Measurements from ENCODE around the gene ARL13B. TPM values are rescaled to one million over a fixed set of nuclear protein-coding genes. Genes with fewer than 3 reads are reported as not detected.
"Not testable (repeated sequence)": the region's sequence is repeated elsewhere in the genome, so short reads cannot be mapped to it uniquely, and the experiment has no call there.

Gene ARL13B
- total RNA-seq, 1 donor from 2014 or later, result 14.6 TPM

DNA sequence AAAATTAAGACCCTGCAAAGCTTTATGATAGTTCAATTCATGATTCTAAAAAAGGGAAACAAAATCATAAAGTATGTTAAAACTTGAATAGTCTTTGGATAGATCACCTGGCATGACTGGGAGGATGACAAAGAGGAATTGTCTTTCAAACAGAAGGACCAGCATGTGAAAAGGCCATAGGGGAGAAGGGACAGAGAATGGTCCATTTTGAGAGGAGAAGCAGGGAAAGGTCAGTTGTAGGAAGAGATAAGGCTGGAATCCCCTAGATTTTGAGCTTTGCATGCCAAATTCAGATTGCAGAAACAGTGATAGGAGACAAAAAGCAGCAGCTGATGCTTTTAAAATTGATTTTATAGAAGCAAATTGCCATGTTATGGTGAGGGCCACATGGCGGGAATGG lies 18.9 kb upstream of the ARL13B start:
- H3K4me3 Mint-ChIP-seq (ENCODE audit: unreplicated experiment), result no peak overlapping the region
- TF ChIP-seq, protein P1, sequence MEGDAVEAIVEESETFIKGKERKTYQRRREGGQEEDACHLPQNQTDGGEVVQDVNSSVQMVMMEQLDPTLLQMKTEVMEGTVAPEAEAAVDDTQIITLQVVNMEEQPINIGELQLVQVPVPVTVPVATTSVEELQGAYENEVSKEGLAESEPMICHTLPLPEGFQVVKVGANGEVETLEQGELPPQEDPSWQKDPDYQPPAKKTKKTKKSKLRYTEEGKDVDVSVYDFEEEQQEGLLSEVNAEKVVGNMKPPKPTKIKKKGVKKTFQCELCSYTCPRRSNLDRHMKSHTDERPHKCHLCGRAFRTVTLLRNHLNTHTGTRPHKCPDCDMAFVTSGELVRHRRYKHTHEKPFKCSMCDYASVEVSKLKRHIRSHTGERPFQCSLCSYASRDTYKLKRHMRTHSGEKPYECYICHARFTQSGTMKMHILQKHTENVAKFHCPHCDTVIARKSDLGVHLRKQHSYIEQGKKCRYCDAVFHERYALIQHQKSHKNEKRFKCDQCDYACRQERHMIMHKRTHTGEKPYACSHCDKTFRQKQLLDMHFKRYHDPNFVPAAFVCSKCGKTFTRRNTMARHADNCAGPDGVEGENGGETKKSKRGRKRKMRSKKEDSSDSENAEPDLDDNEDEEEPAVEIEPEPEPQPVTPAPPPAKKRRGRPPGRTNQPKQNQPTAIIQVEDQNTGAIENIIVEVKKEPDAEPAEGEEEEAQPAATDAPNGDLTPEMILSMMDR (IDR thresholded peaks at IDR 0.05), result no peak
- H3K36me3 Mint-ChIP-seq (ENCODE audit: unreplicated experiment), result no peaks in the 10 kb centered on the region
- peaks cover 4% of the 10 kb centered on the region for H3K27me3 Mint-ChIP-seq (ENCODE audit: unreplicated experiment)
- H3K9me3 Mint-ChIP-seq (ENCODE audit: unreplicated experiment), result no peaks in the 10 kb centered on the region
- no peaks in the 10 kb centered on the region for H3K4me1 Mint-ChIP-seq (ENCODE audit: unreplicated experiment)
- H3K27ac Mint-ChIP-seq (ENCODE audit: unreplicated experiment), result no peak overlapping the region
- no peak for DNase-seq (ENCODE audit: extremely low spot score, unreplicated experiment)

DNA sequence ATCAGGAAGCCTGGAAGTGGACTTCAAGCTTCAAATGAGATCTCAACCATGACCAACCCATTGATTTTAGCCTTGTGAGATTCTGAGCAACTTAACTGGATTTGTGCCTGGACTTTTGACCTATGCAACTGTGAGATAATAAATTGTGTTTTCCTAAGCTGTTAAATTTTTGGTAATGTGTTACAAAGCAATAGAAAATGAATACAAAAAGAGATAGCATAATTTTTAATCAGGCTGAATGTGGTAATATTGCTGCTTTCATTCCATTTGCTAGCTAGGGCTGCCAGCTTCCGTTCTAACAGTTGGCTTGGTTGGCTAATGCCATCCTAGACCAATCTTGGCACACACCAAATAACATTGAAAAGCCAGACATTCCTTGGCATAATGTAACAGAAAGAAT lies 18.5 kb upstream of the ARL13B start:
- Mint-ChIP-seq H3K4me3 (ENCODE audit: unreplicated experiment) (no peak overlapping the region), H3K27me3 (ENCODE audit: unreplicated experiment) (peaks cover 4% of the 10 kb centered on the region), H3K9me3 (ENCODE audit: unreplicated experiment) (no peaks in the 10 kb centered on the region), H3K4me1 (ENCODE audit: unreplicated experiment) (no peaks in the 10 kb centered on the region), H3K27ac (ENCODE audit: unreplicated experiment) (no peak overlapping the region), H3K36me3 (ENCODE audit: unreplicated experiment) (no peaks in the 10 kb centered on the region)
- no peak for DNase-seq (ENCODE audit: extremely low spot score, unreplicated experiment)
- TF ChIP-seq, protein P1 (IDR thresholded peaks at IDR 0.05), result no peak

DNA sequence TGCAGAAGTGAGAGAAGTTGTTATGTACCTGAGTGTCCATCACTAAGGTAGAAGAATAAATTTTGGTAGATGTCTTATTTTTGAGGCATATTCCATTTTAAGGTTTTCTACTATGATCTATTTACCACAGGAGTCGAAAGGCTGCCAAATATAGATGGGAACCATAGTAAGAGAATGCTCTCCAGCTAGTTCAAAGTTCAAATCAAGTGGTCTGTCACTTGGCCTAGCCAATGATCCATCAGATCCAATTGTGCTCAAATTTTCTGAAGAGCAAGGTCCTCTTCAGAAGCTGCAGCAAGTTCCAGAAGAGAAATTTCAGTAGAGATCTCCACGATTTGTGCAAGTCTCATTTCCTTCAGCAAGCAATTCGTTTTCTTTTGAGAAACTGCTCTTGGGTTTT lies 17.2 kb upstream of the ARL13B start:
- no peak overlapping the region for H3K4me3 Mint-ChIP-seq (ENCODE audit: unreplicated experiment)
- TF ChIP-seq, protein P1 (IDR thresholded peaks at IDR 0.05), result no peak
- no peak for DNase-seq (ENCODE audit: extremely low spot score, unreplicated experiment)
- no peak overlapping the region for H3K27ac Mint-ChIP-seq (ENCODE audit: unreplicated experiment)
- H3K27me3 Mint-ChIP-seq (ENCODE audit: unreplicated experiment), result peaks cover 2% of the 10 kb centered on the region
- no peaks in the 10 kb centered on the region for H3K9me3 Mint-ChIP-seq (ENCODE audit: unreplicated experiment)
- H3K4me1 Mint-ChIP-seq (ENCODE audit: unreplicated experiment), result no peaks in the 10 kb centered on the region
- H3K36me3 Mint-ChIP-seq (ENCODE audit: unreplicated experiment), result no peaks in the 10 kb centered on the region

DNA sequence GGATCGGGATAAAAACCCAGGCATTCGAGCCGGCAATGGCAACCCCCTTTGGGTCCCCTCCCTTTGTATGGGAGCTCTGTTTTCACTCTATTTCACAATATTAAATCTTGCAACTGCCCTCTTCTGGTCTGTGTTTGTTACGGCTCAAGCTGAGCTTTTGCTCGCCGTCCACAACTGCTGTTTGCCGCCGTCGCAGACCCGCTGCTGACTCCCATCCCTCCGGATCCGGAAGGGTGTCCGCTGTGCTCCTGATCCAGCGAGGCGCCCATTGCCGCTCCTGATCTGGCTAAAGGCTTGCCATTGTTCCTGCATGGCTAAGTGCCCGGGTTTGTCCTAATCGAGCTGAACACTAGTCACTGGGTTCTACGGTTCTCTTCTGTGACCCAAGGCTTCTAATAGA lies 14.8 kb upstream of the ARL13B start:
- not testable (repeated sequence) for H3K27ac Mint-ChIP-seq (ENCODE audit: unreplicated experiment); DNase-seq (ENCODE audit: extremely low spot score, unreplicated experiment); H3K9me3 Mint-ChIP-seq (ENCODE audit: unreplicated experiment)

DNA sequence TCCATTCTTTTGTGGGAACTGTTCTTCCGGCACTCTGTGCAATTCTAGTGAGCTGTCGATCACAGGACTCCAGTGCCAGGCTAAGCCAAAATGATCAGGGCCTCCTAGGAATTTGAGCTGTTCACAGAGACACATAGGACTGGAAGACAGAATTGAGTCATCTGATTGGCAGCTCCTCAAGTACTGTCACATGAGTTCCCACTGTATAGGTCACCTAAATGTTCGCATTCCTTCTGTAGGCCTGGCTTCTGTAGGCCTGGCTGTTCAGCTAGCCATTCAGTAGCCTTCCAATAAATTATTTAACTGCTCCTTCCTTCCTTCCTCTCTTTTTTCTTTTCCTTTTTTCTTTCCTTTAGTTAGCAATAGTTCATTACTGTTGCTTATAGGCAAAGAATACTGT lies 10.5 kb upstream of the ARL13B start:
- Mint-ChIP-seq H3K27ac (ENCODE audit: unreplicated experiment) (peak overlapping the region; percentile 31), H3K27me3 (ENCODE audit: unreplicated experiment) (no peaks in the 10 kb centered on the region)
- DNase-seq (ENCODE audit: extremely low spot score, unreplicated experiment), result no peak

More for the DNA sequence above, 14.8 kb upstream of the ARL13B start:
- not testable (repeated sequence) for H3K4me1 Mint-ChIP-seq (ENCODE audit: unreplicated experiment); H3K36me3 Mint-ChIP-seq (ENCODE audit: unreplicated experiment); H3K4me3 Mint-ChIP-seq (ENCODE audit: unreplicated experiment); H3K27me3 Mint-ChIP-seq (ENCODE audit: unreplicated experiment)

More for the DNA sequence above, 10.5 kb upstream of the ARL13B start:
- Mint-ChIP-seq H3K36me3 (ENCODE audit: unreplicated experiment) (no peaks in the 10 kb centered on the region), H3K9me3 (ENCODE audit: unreplicated experiment) (no peaks in the 10 kb centered on the region), H3K4me1 (ENCODE audit: unreplicated experiment) (peaks cover 22% of the 10 kb centered on the region), H3K4me3 (ENCODE audit: unreplicated experiment) (no peak overlapping the region)
- TF ChIP-seq, protein P1 (IDR thresholded peaks at IDR 0.05), result no peak
